K562 (cell line): Measurements from ENCODE around the gene SAT2. TPM values are rescaled to one million over a fixed set of nuclear protein-coding genes. Genes with fewer than 3 reads are reported as not detected.

Source experiments
- CTBP1 ChIP-seq: fragments of 450-650 bp; IDR thresholded peaks from 2 replicates; pipeline ENCODE4 v1.6.1; 2016; ENCODE audit warnings: borderline replicate concordance
- EP300 ChIP-seq: IDR thresholded peaks from 2 replicates; pipeline ENCODE4 v1.6.1; 2012; ENCODE audit warnings: low read length, improper control_type of control experiment
- HDGF ChIP-seq: fragments of 450-650 bp; IDR thresholded peaks from 2 replicates; pipeline ENCODE4 v1.6.1; 2016
- LCOR ChIP-seq: sonication (generic); formaldehyde crosslinking; IDR thresholded peaks from 2 replicates; pipeline ENCODE4 v1.8.0; 2022; ENCODE audit warnings: mild to moderate bottlenecking, missing genetic modification reagents
- MXI1 ChIP-seq: IDR thresholded peaks from 2 replicates; pipeline ENCODE4 v1.6.1; 2011; ENCODE audit warnings: low read depth, mild to moderate bottlenecking, improper control_type of control experiment, low read length
- MYC ChIP-seq, 2 experiments: fragments of 250-450 bp in 1 of 2; sonication (Bioruptor Pico) in 1 of 2; IDR thresholded peaks; 2 replicates each; pipeline versions ENCODE4 v1.5.1 to v1.6.1; 2012 to 2021; ENCODE audit warnings: low read depth in 2 of 2, borderline replicate concordance in 1 of 2, improper control_type of control experiment in 1 of 2, low read length in 1 of 2, mild to moderate bottlenecking in 1 of 2, moderate library complexity in 1 of 2
- NCOA1 ChIP-seq: fragments of 450-650 bp; IDR thresholded peaks from 2 replicates; pipeline ENCODE4 v1.6.1; 2016; ENCODE audit warnings: low read depth
- NCOA4 ChIP-seq: fragments of 450-650 bp; IDR thresholded peaks from 2 replicates; pipeline ENCODE4 v1.6.1; 2018; ENCODE audit warnings: mild to moderate bottlenecking; ENCODE audit not compliant: partially characterized antibody
- RFX1 ChIP-seq: fragments of 450-650 bp; IDR thresholded peaks from 2 replicates; pipeline ENCODE4 v1.6.1; 2016; ENCODE audit warnings: mild to moderate bottlenecking, moderate library complexity
- SMAD4 ChIP-seq: fragments of 250-450 bp; sonication (Bioruptor Pico); conservative IDR thresholded peaks from 2 replicates; pipeline ENCODE4 v1.8.0; 2021; ENCODE audit warnings: inconsistent platforms, mild to moderate bottlenecking, moderate library complexity
- TAL1 ChIP-seq: fragments of 450-650 bp; IDR thresholded peaks from 2 replicates; pipeline ENCODE4 v1.6.1; 2016; ENCODE audit warnings: mild to moderate bottlenecking
- TGIF2 ChIP-seq: sonication (generic); formaldehyde crosslinking; IDR thresholded peaks from 2 replicates; pipeline ENCODE4 v1.8.1; 2022; ENCODE audit warnings: mild to moderate bottlenecking, missing genetic modification reagents, moderate library complexity
- U2AF2 ChIP-seq: fragments of 200-400 bp; formaldehyde crosslinking; optimal IDR thresholded peaks from 2 replicates; pipeline ENCODE3; 2017; ENCODE audit warnings: low read depth, mild to moderate bottlenecking, low read length
- ZBTB17 ChIP-seq: fragments of 450-650 bp; formaldehyde crosslinking; IDR thresholded peaks from 2 replicates; pipeline ENCODE4 v1.4.0; 2020; ENCODE audit warnings: mild to moderate bottlenecking
- ZNF143 ChIP-seq: sonication (generic); formaldehyde crosslinking; IDR thresholded peaks from 2 replicates; pipeline ENCODE4 v1.9.0; 2022; ENCODE audit warnings: mild to moderate bottlenecking, missing genetic modification reagents
- ZNF41 ChIP-seq: fragments of 250-450 bp; sonication (Bioruptor Pico); conservative IDR thresholded peaks from 2 replicates; pipeline ENCODE4 v1.4.0; 2020; ENCODE audit warnings: mild to moderate bottlenecking
- polyA plus RNA-seq, 8 experiments: library from polyadenylated mRNA; depleted of rRNA in 4 of 8; stranded (reverse) in 5 of 8; unstranded in 3 of 8; fragments of >200 nt; fragmentation: Nextera tagmentation in 2 of 8; fragmentation: Illumina TruSeq in 1 of 8; extraction: Ambion mirVana in 2 of 8; extraction: Trizol in 1 of 8; gene quantifications; 2 replicates each; pipeline versions ENCODE4 v1.2.1 to v1.2.3, GENCODE V29; 2011 to 2014; ENCODE audit warnings: inconsistent platforms in 1 of 8, missing spikeins in 1 of 8
- total RNA-seq, 7 experiments: library from RNA; depleted of rRNA in 6 of 7; stranded (reverse); fragments of >200 nt in 6 of 7; fragmentation: Illumina TruSeq in 2 of 7; extraction: Trizol in 2 of 7; gene quantifications; 2 replicates each; pipeline versions ENCODE4 v1.2.1 to v1.2.3, GENCODE V29; 2011 to 2021; ENCODE audit warnings: low replicate concordance in 1 of 7
- TF ChIP-seq, protein P1 (sequence below): fragments of 450-650 bp; formaldehyde crosslinking; conservative IDR thresholded peaks from 2 replicates; pipeline ENCODE4 v1.4.0; 2022; ENCODE audit warnings: mild to moderate bottlenecking, missing genetic modification characterization
- TF ChIP-seq, protein P2 (sequence below): IDR thresholded peaks from 2 replicates; pipeline ENCODE4 v1.6.1; 2011; ENCODE audit not compliant: insufficient read length; ENCODE audit errors: extremely low read depth
- TF ChIP-seq, protein P3 (sequence below), 3 experiments: IDR thresholded peaks in 2 of 3; conservative IDR thresholded peaks in 1 of 3; 2 replicates each; pipeline ENCODE4 v1.5.1; 2011 to 2012; ENCODE audit warnings: low read length in 3 of 3, mild to moderate bottlenecking in 3 of 3, control low read depth in 2 of 3, improper control_type of control experiment in 1 of 3, inconsistent platforms in 1 of 3, low read depth in 1 of 3, mixed read lengths in 1 of 3, moderate library complexity in 1 of 3; ENCODE audit not compliant: insufficient read depth in 2 of 3
- TF ChIP-seq, protein P4 (sequence below): sonication (generic); formaldehyde crosslinking; IDR thresholded peaks from 2 replicates; pipeline ENCODE4 v1.8.0; 2023; ENCODE audit warnings: mild to moderate bottlenecking, missing genetic modification reagents

Gene SAT2
- total and polyA plus RNA-seq, 9 of the 15 experiments (the other 6 are each of a cell fraction or from before 2014, with no cell fraction given): 2.0 to 8.0 (median 5.3) TPM

DNA sequence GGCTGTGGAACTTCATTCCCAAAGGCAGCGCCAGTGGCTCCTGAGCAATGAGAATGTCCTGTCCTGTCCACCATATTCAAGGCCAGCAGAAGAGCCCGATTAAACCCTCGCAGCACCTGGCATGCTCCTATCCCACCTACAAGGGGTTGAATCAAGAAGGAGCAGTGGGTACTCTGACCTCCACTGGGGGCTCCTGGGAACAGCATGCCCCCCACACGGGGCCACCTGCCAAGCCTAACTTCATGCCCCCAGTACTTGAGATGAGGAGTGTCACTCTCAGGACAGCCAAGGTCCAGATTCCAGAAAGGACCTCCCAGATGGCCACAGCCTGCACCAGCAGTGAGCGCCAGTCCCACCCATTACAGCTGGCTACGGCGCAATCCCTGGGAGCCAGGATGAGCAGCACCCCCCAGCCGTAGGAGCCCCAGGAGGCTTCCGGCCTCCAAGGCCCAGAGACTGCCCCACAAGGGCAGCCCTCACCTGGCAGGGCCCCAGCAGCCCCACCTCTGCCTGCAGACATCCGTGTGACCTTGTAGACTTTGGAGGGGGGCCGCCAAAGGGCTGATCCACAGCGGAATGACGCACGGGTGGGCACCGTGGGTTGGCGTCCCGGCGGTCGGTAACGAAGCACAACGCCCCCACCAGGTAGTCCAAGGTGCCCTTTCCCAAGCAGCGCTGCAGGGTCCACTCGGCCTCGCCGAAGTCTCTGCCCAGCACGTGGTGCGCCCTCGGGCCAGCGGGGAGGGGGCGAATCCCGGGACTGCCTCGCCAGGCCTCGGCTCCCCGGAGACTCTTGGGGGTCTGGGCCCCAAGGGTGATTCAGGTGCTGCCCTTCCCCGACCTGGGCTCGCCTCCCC lies 45.0 kb downstream of the SAT2 start (continued):
- TF ChIP-seq ZBTB17 (CRISPR knock-in tag) (peak; percentile 73), EP300 (no peak), CTBP1 (no peak), TAL1 (no peak), MYC (IDR thresholded peaks at IDR 0.05; ENCODE audit: low read depth, low read length) (no peak), MYC (CRISPR knock-in tag; IDR thresholded peaks at IDR 0.05; ENCODE audit: borderline replicate concordance, low read depth) (peak; percentile 73; the same call in 1 of the 2 replicates), SMAD4 (peak; percentile 64; the same call in 1 of the 2 replicates), U2AF2 (no peak), RFX1 (no peak), MXI1 (no peak), NCOA4 (no peak), ZNF41 (CRISPR knock-in tag) (no peak), LCOR (CRISPR knock-in tag) (no peak), HDGF (no peak), NCOA1 (no peak), ZNF143 (no peak), TGIF2 (CRISPR knock-in tag) (0 out of 2 replicates have a peak, but pooled peaks have one; percentile 54)
- TF ChIP-seq, protein P1, sequence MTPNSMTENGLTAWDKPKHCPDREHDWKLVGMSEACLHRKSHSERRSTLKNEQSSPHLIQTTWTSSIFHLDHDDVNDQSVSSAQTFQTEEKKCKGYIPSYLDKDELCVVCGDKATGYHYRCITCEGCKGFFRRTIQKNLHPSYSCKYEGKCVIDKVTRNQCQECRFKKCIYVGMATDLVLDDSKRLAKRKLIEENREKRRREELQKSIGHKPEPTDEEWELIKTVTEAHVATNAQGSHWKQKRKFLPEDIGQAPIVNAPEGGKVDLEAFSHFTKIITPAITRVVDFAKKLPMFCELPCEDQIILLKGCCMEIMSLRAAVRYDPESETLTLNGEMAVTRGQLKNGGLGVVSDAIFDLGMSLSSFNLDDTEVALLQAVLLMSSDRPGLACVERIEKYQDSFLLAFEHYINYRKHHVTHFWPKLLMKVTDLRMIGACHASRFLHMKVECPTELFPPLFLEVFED (CRISPR knock-in tag): no peak
- TF ChIP-seq, protein P2, sequence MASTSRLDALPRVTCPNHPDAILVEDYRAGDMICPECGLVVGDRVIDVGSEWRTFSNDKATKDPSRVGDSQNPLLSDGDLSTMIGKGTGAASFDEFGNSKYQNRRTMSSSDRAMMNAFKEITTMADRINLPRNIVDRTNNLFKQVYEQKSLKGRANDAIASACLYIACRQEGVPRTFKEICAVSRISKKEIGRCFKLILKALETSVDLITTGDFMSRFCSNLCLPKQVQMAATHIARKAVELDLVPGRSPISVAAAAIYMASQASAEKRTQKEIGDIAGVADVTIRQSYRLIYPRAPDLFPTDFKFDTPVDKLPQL: no peak
- TF ChIP-seq, protein P3, sequence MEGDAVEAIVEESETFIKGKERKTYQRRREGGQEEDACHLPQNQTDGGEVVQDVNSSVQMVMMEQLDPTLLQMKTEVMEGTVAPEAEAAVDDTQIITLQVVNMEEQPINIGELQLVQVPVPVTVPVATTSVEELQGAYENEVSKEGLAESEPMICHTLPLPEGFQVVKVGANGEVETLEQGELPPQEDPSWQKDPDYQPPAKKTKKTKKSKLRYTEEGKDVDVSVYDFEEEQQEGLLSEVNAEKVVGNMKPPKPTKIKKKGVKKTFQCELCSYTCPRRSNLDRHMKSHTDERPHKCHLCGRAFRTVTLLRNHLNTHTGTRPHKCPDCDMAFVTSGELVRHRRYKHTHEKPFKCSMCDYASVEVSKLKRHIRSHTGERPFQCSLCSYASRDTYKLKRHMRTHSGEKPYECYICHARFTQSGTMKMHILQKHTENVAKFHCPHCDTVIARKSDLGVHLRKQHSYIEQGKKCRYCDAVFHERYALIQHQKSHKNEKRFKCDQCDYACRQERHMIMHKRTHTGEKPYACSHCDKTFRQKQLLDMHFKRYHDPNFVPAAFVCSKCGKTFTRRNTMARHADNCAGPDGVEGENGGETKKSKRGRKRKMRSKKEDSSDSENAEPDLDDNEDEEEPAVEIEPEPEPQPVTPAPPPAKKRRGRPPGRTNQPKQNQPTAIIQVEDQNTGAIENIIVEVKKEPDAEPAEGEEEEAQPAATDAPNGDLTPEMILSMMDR (IDR thresholded peaks at IDR 0.05 in 2 of 3, conservative IDR thresholded peaks at IDR 0.05 in 1 of 3; ENCODE audit: insufficient read depth in 2 of 3, low read depth in 1 of 3, low read length in 3 of 3): no peak
- TF ChIP-seq, protein P4, sequence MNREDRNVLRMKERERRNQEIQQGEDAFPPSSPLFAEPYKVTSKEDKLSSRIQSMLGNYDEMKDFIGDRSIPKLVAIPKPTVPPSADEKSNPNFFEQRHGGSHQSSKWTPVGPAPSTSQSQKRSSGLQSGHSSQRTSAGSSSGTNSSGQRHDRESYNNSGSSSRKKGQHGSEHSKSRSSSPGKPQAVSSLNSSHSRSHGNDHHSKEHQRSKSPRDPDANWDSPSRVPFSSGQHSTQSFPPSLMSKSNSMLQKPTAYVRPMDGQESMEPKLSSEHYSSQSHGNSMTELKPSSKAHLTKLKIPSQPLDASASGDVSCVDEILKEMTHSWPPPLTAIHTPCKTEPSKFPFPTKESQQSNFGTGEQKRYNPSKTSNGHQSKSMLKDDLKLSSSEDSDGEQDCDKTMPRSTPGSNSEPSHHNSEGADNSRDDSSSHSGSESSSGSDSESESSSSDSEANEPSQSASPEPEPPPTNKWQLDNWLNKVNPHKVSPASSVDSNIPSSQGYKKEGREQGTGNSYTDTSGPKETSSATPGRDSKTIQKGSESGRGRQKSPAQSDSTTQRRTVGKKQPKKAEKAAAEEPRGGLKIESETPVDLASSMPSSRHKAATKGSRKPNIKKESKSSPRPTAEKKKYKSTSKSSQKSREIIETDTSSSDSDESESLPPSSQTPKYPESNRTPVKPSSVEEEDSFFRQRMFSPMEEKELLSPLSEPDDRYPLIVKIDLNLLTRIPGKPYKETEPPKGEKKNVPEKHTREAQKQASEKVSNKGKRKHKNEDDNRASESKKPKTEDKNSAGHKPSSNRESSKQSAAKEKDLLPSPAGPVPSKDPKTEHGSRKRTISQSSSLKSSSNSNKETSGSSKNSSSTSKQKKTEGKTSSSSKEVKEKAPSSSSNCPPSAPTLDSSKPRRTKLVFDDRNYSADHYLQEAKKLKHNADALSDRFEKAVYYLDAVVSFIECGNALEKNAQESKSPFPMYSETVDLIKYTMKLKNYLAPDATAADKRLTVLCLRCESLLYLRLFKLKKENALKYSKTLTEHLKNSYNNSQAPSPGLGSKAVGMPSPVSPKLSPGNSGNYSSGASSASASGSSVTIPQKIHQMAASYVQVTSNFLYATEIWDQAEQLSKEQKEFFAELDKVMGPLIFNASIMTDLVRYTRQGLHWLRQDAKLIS (CRISPR knock-in tag): 0 out of 2 replicates have a peak, but pooled peaks have one; percentile 18
